MCF 10A (cell line): ENCODE results near the gene THRB. TPM values are rescaled to one million over a fixed set of nuclear protein-coding genes. Genes with fewer than 3 reads are reported as not detected.

Source experiments
- BruUV-seq: library from RNA; stranded (reverse); fragments of 400-500 nt; replicated peaks from 2 replicates; lab custom pipeline; 2021; lab: Mats Ljungman, UMichigan
- CTCF ChIA-PET: fragments of 300-600 bp; sonication (Branson Sonifier 250); formaldehyde crosslinking; extraction: SDS; loops from one replicate; lab custom pipeline; 2021; ENCODE audit warnings: antibody characterized with exemption, inconsistent platforms; lab: Yijun Ruan, JAX
- POLR2A ChIA-PET: fragments of 300-600, 350-650 bp; sonication (Branson Sonifier 250); formaldehyde crosslinking; extraction: SDS; loops from one replicate; lab custom pipeline; 2020; ENCODE audit warnings: antibody characterized with exemption, inconsistent platforms; lab: Yijun Ruan, JAX
- DNase-seq: peaks from one replicate; pipeline ENCODE4 v3.0.0-alpha.2; 2018; ENCODE audit not compliant: unreplicated experiment
- H3K27ac Mint-ChIP-seq: one replicate; pipeline ENCODE4 v1.8.0; 2022; ENCODE audit warnings: mild to moderate bottlenecking, low read depth, mixed read lengths; ENCODE audit not compliant: unreplicated experiment
- H3K27me3 Mint-ChIP-seq: one replicate; pipeline ENCODE4 v1.8.0; 2022; ENCODE audit warnings: mixed read lengths; ENCODE audit not compliant: insufficient read depth, unreplicated experiment
- H3K36me3 Mint-ChIP-seq: one replicate; pipeline ENCODE4 v1.8.0; 2022; ENCODE audit warnings: mild to moderate bottlenecking, moderate library complexity, mixed read lengths; ENCODE audit not compliant: insufficient read depth, unreplicated experiment
- H3K4me1 Mint-ChIP-seq: one replicate; pipeline ENCODE4 v1.8.0; 2022; ENCODE audit warnings: mixed read lengths; ENCODE audit not compliant: insufficient read depth, unreplicated experiment
- H3K4me3 Mint-ChIP-seq: one replicate; pipeline ENCODE4 v1.8.0; 2022; ENCODE audit warnings: mild to moderate bottlenecking, moderate library complexity, mixed read lengths; ENCODE audit not compliant: unreplicated experiment
- H3K9me3 Mint-ChIP-seq: one replicate; pipeline ENCODE4 v1.8.0; 2022; ENCODE audit warnings: mixed read lengths; ENCODE audit not compliant: unreplicated experiment
- CTCF ChIP-seq: fragments of 200-600 bp; IDR thresholded peaks from one replicate; pipeline ENCODE4 v1.8.0; 2022; ENCODE audit warnings: antibody characterized with exemption, mild to moderate bottlenecking; ENCODE audit not compliant: unreplicated experiment
- intact Hi-C: fragments of 100-400 bp; cut with micrococcal nuclease; formaldehyde crosslinking; loops from 2 replicates; pipeline ENCODE4 v1.14.1; 2022
- total RNA-seq: library from RNA; stranded (reverse); gene quantifications from 2 replicates; pipeline ENCODE4 v1.2.3, GENCODE V29; 2022

Gene THRB
- total RNA-seq, 1 experiment from 2014 or later, result 4.2 TPM

DNA sequence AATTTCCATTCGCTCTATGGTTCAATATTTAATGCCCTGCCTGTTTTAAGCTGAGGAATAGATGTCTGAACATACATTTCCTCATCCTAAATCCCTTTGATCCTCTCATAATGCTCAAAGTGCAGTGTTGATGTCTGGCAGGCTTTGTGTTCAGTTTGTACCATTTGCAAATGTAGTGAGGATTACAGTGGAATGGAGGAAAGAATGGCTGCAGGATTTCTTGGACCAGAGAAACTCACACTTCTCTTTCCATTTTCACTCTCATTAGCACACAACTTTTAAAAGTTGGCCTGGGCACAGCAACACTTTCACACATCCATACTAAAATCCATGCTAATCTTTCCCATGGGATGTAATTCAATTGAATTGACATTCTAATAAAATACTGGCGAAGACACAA lies 28.6 kb upstream of the THRB start:
- BruUV-seq, result no TSS peak
- ChIA-PET POLR2A (no interaction called here), CTCF (no interaction called here)
- Mint-ChIP-seq H3K27ac (no peak overlapping the region), H3K9me3 (no peaks in the 10 kb centered on the region), H3K4me1 (peaks cover 5% of the 10 kb centered on the region), H3K4me3 (no peak overlapping the region), H3K27me3 (no peaks in the 10 kb centered on the region), H3K36me3 (no peaks in the 10 kb centered on the region)
- intact Hi-C loops, result no loop called here
- no peak for TF ChIP-seq CTCF
- no peak for DNase-seq

GRCh38 chr3:24522146-24522579 lies 27.5 kb upstream of the THRB start:
- CTCF ChIA-PET, result no interaction called here
- H3K9me3 Mint-ChIP-seq, result no peaks in the 10 kb centered on the region
- peak overlapping the region; percentile 61 for H3K4me3 Mint-ChIP-seq
- no peak overlapping the region for H3K27ac Mint-ChIP-seq
- H3K27me3 Mint-ChIP-seq, result no peaks in the 10 kb centered on the region
- intact Hi-C loops, result no loop called here
- peaks cover 5% of the 10 kb centered on the region for H3K4me1 Mint-ChIP-seq
- no TSS peak for BruUV-seq
- no peaks in the 10 kb centered on the region for H3K36me3 Mint-ChIP-seq
- DNase-seq, result no peak
- TF ChIP-seq CTCF, result no peak
- POLR2A ChIA-PET, result no interaction called here

DNA sequence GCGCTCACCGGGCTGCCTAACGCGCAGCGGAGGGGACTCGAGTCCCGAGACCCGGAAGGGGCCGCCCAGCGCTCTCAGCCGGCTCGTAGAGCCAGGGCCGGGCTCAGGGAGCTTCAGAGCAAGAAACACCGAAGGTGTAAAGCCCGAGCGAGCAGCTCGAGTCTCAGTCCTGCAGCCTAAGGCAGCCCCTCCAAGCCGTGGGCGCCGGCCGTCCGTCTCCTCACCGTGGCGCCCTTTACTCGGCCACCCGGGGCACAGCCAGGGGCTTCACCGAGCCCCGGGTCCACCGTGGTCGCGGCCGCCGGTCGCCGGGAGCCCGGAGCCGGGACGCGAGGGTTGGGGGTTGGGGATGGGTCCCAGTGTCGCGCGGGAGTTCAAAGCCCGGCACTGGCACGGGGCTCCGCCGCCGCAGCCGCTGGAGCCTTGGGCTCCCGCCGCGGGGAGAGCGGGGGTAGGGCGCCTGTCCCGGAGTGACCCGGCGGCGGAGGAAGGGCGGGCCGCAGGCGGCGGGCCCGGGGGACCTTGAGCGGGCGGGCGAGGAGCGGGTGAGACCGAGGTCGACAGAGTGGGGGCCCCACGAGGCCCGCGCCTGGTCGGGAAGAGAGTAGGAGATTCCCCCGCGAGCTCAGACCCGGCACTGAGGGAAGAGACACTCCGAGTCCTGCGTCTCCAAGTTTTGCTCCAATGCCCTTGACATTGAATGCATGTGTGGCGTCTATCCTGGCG lies 26.9 kb upstream of the THRB start:
- peak overlapping the region; percentile 7 for H3K27ac Mint-ChIP-seq
- DNase-seq, result peak; percentile 52
- no TSS peak for BruUV-seq
- CTCF ChIA-PET, result interaction anchor here (0.6 to 1.2 kb wide), 7 partner anchors 8 to 365 kb away, joined by 3 to 4 read pairs (median 4); no protein-coding TSS in a partner anchor
- H3K27me3 Mint-ChIP-seq, result no peaks in the 10 kb centered on the region
- no peak for TF ChIP-seq CTCF
- peaks cover 5% of the 10 kb centered on the region for H3K4me1 Mint-ChIP-seq
- H3K4me3 Mint-ChIP-seq, result peak overlapping the region; percentile 61
- H3K9me3 Mint-ChIP-seq, result no peaks in the 10 kb centered on the region
- intact Hi-C loops, result no loop called here
- no peaks in the 10 kb centered on the region for H3K36me3 Mint-ChIP-seq
- POLR2A ChIA-PET, result interaction anchor here (0.6 to 1.5 kb wide), 4 partner anchors 18 to 161 kb away, joined by 3 to 5 read pairs (median 4); no protein-coding TSS in a partner anchor

GRCh38 chr3:24520976-24521419 lies 26.3 kb upstream of the THRB start:
- Mint-ChIP-seq H3K27ac (peak overlapping the region; percentile 7), H3K27me3 (no peaks in the 10 kb centered on the region), H3K4me3 (peak overlapping the region; percentile 61), H3K9me3 (no peaks in the 10 kb centered on the region), H3K4me1 (peaks cover 5% of the 10 kb centered on the region), H3K36me3 (no peaks in the 10 kb centered on the region)
- DNase-seq, result no peak
- no TSS peak for BruUV-seq
- POLR2A ChIA-PET, result interaction anchor here (0.6 to 1.5 kb wide), 4 partner anchors 18 to 162 kb away, joined by 3 to 5 read pairs (median 4); no protein-coding TSS in a partner anchor
- TF ChIP-seq CTCF, result no peak
- CTCF ChIA-PET, result interaction anchor here (0.6 to 1.2 kb wide), 7 partner anchors 9 to 365 kb away, joined by 3 to 4 read pairs (median 4); no protein-coding TSS in a partner anchor
- intact Hi-C loops, result no loop called here
